H1 (cell line): ENCODE results near the gene CACNA2D3. TPM values are rescaled to one million over a fixed set of nuclear protein-coding genes. Genes with fewer than 3 reads are reported as not detected.

Experiments used
- BACH1 ChIP-seq: IDR thresholded peaks from 2 replicates; pipeline ENCODE4 v1.6.1; 2012; ENCODE audit warnings: low read length, improper control_type of control experiment
- GABPA ChIP-seq: IDR thresholded peaks from 2 replicates; pipeline ENCODE4 v1.6.1; 2011; ENCODE audit warnings: mild to moderate bottlenecking, low read length, moderate library complexity, borderline replicate concordance; ENCODE audit not compliant: insufficient read depth
- polyA plus RNA-seq, 7 experiments: library from polyadenylated mRNA; depleted of rRNA in 3 of 7; stranded (reverse) in 5 of 7; unstranded in 2 of 7; fragments of >200 nt in 5 of 7; fragments of 200-250 nt in 2 of 7; gene quantifications; 1 replicate in 5 of 7; 2 replicates in 1 of 7; 4 replicates in 1 of 7; pipeline versions ENCODE4 v1.2.1 to v1.2.3, GENCODE V29; 2011 to 2013; ENCODE audit warnings: missing spikeins in 2 of 7, mixed read lengths in 2 of 7
- total RNA-seq: library from RNA; stranded (reverse); fragmentation: NEBNext Ultra II Directional; extraction: Animal tissue kit (Norgen Biotek cat#: 25700); gene quantifications from 2 replicates; pipeline ENCODE4 v1.2.1, GENCODE V29; 2021
- TF ChIP-seq, protein P1 (sequence below), 3 experiments: IDR thresholded peaks; 1 replicate in 2 of 3; 2 replicates in 1 of 3; pipeline versions ENCODE4 v1.5.1 to v1.6.1; 2011; ENCODE audit warnings: low read length in 3 of 3, mild to moderate bottlenecking in 3 of 3, inconsistent platforms in 2 of 3, low read depth in 1 of 3, moderate library complexity in 1 of 3; ENCODE audit not compliant: insufficient read depth in 1 of 3; ENCODE audit errors: control extremely low read depth in 1 of 3

Gene CACNA2D3
- total and polyA plus RNA-seq, 2 of the 8 experiments (the other 6 are each of a cell fraction or from before 2014, with no cell fraction given) = 1.5 to 1.8 TPM

DNA sequence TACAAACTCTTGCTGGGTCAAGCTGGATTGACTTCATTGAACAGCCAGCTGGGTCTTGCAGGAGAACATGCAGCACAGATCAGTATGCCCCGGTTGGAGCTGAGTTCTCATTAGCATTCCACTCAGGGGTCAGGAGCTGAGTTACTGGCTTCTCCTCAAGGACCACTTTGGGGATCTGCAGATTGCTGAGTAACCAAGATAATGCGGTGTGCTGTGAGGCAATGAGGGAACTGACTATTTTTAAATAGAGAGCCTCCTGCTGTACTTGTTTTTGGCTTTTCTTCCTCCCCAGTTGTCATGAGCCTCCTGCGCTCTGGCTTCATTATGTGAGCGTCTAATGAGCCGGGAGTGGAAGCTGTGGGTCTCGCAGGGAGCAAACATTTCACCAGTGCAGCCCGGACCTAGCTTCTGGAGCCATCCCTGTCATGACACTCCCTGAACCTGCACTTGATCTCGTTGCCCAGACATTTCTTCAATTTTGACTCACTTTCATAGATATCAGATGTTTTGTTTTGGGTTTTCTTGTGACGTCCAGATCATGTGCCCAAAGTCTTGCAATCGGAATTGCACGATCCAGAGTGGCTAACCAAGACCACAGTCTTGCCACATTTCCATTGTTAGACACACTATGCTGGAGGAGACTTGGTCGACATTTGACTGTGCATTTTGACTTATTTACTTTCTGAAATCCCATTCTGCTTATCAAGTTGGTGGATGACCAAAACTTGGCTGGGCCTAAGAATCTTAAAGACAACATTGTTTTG is 478.3 kb downstream of the CACNA2D3 start (continued):
- no peak for TF ChIP-seq GABPA
- no peak for TF ChIP-seq BACH1
- TF ChIP-seq, protein P1, sequence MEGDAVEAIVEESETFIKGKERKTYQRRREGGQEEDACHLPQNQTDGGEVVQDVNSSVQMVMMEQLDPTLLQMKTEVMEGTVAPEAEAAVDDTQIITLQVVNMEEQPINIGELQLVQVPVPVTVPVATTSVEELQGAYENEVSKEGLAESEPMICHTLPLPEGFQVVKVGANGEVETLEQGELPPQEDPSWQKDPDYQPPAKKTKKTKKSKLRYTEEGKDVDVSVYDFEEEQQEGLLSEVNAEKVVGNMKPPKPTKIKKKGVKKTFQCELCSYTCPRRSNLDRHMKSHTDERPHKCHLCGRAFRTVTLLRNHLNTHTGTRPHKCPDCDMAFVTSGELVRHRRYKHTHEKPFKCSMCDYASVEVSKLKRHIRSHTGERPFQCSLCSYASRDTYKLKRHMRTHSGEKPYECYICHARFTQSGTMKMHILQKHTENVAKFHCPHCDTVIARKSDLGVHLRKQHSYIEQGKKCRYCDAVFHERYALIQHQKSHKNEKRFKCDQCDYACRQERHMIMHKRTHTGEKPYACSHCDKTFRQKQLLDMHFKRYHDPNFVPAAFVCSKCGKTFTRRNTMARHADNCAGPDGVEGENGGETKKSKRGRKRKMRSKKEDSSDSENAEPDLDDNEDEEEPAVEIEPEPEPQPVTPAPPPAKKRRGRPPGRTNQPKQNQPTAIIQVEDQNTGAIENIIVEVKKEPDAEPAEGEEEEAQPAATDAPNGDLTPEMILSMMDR (IDR thresholded peaks at IDR 0.05; ENCODE audit: control extremely low read depth in 1 of 3, insufficient read depth in 1 of 3, low read depth in 1 of 3, low read length in 3 of 3) = no peak
